ENCODE measurements around the gene GLRX.

GRCh38 chr5:95763941-95764340 is 58.6 kb downstream of the GLRX start:
- TF ChIP-seq EP300 (IDR thresholded peaks at IDR 0.05) = no peak
- TF ChIP-seq POLR2AphosphoS5 (IDR thresholded peaks at IDR 0.05) = no peak

Data from esophagus muscularis mucosa (tissue), 3 donors.